Gastrocnemius medialis (tissue), 4 donors: ENCODE measurements around the gene B4GALNT2.

Experiments used
- POLR2A ChIP-seq, 2 donors: fragments of 450-650 bp; IDR thresholded peaks; one replicate each; pipeline ENCODE4 v1.6.1; 2017; ENCODE audit warnings: antibody characterized with exemption in 2 of 2, mild to moderate bottlenecking in 2 of 2, moderate library complexity in 2 of 2
- TF ChIP-seq, protein P1 (sequence below), 5 experiments: fragments of 450-650 bp in 3 of 5; fragments of 200-600 bp in 2 of 5; sonication (generic) in 2 of 5; IDR thresholded peaks in 4 of 5; conservative IDR thresholded peaks in 1 of 5; 1 replicate in 4 of 5; 2 replicates in 1 of 5; pipeline ENCODE4 v1.5.1; 2016 to 2019; ENCODE audit warnings: antibody characterized with exemption in 5 of 5, mild to moderate bottlenecking in 3 of 5, moderate library complexity in 3 of 5

DNA sequence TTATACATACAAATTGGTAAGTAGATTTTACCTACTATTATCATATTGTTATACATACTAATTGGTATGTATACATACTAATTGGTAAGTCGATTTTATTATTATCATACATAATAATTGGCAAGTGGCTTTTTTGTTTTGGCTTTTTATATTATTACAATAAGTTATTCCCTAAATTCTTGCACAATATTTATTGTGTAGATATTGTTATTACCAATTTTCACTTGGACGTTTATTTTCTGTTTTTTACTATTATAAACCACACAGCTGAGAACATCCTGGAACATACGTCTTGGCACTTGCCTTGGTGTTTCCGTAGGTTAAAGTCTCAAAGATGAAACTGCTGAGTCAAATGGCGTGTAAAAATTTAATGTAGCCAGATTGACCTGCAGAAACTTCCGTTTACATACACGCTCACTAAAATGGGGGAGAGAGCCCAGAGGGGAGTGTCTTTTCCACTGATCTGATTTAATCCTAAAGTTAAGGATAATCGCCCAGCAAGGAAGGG, 58.9 kb downstream of the B4GALNT2 start:
- no peak for TF ChIP-seq POLR2A (IDR thresholded peaks at IDR 0.05)
- TF ChIP-seq, protein P1, sequence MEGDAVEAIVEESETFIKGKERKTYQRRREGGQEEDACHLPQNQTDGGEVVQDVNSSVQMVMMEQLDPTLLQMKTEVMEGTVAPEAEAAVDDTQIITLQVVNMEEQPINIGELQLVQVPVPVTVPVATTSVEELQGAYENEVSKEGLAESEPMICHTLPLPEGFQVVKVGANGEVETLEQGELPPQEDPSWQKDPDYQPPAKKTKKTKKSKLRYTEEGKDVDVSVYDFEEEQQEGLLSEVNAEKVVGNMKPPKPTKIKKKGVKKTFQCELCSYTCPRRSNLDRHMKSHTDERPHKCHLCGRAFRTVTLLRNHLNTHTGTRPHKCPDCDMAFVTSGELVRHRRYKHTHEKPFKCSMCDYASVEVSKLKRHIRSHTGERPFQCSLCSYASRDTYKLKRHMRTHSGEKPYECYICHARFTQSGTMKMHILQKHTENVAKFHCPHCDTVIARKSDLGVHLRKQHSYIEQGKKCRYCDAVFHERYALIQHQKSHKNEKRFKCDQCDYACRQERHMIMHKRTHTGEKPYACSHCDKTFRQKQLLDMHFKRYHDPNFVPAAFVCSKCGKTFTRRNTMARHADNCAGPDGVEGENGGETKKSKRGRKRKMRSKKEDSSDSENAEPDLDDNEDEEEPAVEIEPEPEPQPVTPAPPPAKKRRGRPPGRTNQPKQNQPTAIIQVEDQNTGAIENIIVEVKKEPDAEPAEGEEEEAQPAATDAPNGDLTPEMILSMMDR (IDR thresholded peaks at IDR 0.05 in 4 of 5, conservative IDR thresholded peaks at IDR 0.05 in 1 of 5), result no peak
